ENCODE data around the gene CYBC1. TPM values are rescaled to one million over a fixed set of nuclear protein-coding genes. Genes with fewer than 3 reads are reported as not detected.
"Not testable (repeated sequence)": the region's sequence is repeated elsewhere in the genome, so short reads cannot be mapped to it uniquely, and the experiment has no call there.

The CYBC1 gene
- total RNA-seq, 3 donors from 2014 or later: 79.2 to 90.5 (median 81.0) TPM

DNA sequence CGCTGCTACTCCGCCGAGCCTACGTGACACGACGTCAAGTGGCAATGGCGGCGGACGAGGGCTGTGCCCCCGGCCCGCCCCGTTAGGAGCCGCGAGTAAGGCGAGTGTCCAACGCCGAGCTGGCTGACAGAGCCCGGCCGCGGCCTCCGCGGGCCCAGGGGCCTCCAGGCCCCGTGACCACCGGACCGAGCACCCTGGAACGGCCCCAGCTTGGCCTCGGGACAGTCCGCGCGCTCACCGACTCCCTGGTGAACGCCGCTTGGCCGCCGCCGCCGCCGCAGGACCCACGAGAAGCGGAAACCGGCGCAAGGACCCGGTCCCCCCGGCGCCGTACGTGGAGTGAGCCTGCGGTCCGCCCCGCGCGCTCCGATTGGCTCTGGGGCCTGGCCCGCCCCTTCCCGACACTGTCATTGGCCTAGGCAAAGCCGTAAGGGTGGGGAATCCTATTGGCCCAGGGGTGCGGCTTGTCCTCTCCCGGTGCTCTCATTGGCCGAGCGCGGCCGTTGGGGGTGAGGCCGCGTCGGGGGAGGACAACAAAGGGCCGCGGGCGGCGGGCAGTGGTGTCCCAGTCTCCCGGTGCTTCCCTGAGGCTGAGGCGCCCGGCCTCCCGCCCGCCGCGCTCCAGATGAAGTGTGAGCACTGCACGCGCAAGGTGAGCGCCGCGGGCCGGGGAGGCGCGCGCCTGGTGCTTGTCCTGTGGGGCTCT is 7.8 kb upstream of the CYBC1 start, which contains the start of gene NARF:
Gene NARF (plus strand): TSS at position 563 of the 706 bp plus-strand sequence. CDS start 63 bp downstream, at position 626.
- Histone ChIP-seq H3K4me3 (peak within 1 kb of the TSS; percentile 88), H3K4me1 (ENCODE audit: low read depth) (peaks cover 15% of the 10 kb centered on the region), H3K36me3 (ENCODE audit: low read depth) (no peaks in the 10 kb centered on the region), H3K9me3 (no peaks in the 10 kb centered on the region)
- peak; percentile 97 to 99 (median 97) for DNase-seq
- peak; percentile 97 for ATAC-seq
- TF ChIP-seq, protein P1, sequence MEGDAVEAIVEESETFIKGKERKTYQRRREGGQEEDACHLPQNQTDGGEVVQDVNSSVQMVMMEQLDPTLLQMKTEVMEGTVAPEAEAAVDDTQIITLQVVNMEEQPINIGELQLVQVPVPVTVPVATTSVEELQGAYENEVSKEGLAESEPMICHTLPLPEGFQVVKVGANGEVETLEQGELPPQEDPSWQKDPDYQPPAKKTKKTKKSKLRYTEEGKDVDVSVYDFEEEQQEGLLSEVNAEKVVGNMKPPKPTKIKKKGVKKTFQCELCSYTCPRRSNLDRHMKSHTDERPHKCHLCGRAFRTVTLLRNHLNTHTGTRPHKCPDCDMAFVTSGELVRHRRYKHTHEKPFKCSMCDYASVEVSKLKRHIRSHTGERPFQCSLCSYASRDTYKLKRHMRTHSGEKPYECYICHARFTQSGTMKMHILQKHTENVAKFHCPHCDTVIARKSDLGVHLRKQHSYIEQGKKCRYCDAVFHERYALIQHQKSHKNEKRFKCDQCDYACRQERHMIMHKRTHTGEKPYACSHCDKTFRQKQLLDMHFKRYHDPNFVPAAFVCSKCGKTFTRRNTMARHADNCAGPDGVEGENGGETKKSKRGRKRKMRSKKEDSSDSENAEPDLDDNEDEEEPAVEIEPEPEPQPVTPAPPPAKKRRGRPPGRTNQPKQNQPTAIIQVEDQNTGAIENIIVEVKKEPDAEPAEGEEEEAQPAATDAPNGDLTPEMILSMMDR (IDR thresholded peaks at IDR 0.05): no peak
- intact Hi-C loops (cut with DNase I, micrococcal nuclease): no loop called here

DNA sequence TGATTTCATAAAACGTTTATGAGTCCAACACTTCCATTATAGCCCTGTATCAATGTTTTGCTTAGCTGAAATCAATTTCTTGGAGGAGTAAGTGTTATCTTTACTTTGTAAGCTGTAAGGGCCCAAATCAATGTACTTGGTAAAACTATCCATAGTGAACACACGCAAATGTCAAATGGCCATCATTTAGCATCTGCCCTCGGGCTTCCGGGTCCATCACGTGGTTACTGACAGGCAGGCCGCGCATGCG is 7.3 kb upstream of the CYBC1 start:
- Histone ChIP-seq H3K4me3 (peak overlapping the region; percentile 88), H3K36me3 (ENCODE audit: low read depth) (no peaks in the 10 kb centered on the region), H3K9me3 (no peaks in the 10 kb centered on the region), H3K4me1 (ENCODE audit: low read depth) (peaks cover 15% of the 10 kb centered on the region)
- TF ChIP-seq, protein P1 (IDR thresholded peaks at IDR 0.05): no peak
- ATAC-seq (no peak), DNase-seq (no peak)
- intact Hi-C loops (cut with DNase I, micrococcal nuclease): no loop called here

DNA sequence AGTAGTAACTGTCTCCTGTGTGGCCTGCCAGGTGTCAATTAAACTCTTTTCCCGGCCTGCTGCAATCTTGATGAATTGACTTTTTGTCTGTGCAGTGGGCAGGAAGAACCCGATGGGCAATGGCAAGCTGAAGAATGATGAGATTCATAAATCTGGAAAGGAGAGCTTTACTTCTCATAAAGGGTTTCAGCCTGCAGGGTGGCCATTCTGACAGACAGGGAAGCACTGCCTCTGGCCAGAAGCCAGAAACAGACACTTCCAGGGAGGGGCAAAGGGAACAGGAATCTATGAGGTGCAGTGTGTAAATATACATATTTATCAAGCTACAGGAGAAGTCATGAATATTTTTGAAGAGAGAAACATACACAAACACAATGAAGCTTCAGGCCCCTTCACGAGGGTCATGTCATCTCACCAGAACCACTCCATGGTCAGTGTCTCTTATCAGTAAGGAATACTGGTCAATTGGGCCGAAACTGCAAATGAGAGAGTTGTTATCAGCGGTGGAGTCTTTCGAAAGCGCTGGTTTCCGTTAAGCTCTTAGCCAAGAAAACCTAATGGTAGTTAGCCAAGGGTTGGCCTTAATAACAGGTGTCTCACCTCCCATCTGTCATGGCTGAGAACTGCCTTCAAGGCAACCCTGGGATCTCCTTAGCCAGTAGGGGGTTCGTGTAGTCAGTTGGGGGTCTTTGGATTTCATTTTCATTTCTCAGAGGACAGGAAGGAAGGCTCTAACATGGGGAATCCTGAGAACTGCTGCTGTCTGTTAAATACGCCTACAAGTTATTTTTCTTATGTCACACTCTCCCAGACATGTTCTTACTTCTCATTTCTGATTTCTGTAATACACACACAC is 6.7 kb upstream of the CYBC1 start:
- DNase-seq (peak; percentile 57 to 73 (median 68)), ATAC-seq (no peak)
- TF ChIP-seq, protein P1 (IDR thresholded peaks at IDR 0.05): no peak
- Histone ChIP-seq H3K4me3 (no peak overlapping the region), H3K9me3 (no peaks in the 10 kb centered on the region), H3K4me1 (ENCODE audit: low read depth) (peaks cover 15% of the 10 kb centered on the region), H3K36me3 (ENCODE audit: low read depth) (no peaks in the 10 kb centered on the region)
- intact Hi-C loops (cut with DNase I, micrococcal nuclease): no loop called here

DNA sequence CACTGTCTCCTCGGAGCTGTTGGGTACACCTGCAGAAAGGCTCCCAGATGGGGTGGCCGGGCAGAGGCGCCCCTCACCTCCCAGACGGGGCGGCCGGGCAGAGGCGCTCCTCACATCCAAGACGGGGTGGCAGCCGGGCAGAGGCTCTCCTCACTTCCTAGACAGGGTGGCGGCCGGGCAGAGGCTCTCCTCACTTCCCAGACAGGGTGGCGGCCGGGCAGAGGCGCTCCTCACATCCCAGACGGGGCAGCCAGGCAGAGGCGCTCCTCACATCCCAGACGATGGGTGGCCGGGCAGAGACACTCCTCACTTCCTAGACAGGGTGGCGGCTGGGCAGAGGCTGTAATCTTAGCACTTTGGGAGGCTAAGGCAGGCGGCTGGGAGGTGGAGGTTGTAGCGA is 3.2 kb upstream of the CYBC1 start:
- intact Hi-C loops (cut with DNase I, micrococcal nuclease); DNase-seq; H3K36me3 ChIP-seq (ENCODE audit: low read depth); H3K9me3 ChIP-seq; H3K4me3 ChIP-seq; ATAC-seq: not testable (repeated sequence)
- H3K4me1 ChIP-seq (ENCODE audit: low read depth): peaks cover 11% of the 10 kb centered on the region

DNA sequence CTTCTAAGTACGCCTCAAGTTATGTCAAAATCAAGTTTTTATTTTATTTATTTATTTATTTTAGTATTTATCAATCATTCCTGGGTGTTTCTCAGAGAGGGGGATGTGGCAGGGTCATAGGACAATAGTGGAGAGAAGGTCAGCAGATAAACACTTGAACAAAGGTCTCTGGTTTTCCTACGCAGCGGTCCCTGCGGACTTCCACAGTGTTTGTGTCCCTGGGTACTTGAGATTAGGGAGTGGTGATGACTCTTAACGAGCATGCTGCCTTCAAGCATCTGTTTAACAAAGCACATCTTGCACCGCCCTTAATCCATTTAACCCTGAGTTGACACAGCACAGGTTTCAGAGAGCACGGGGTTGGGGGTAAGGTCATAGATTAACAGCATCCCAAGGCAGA is 2.6 kb upstream of the CYBC1 start:
- H3K9me3 ChIP-seq; intact Hi-C loops (cut with DNase I, micrococcal nuclease); ATAC-seq; DNase-seq; H3K4me3 ChIP-seq; H3K36me3 ChIP-seq (ENCODE audit: low read depth): not testable (repeated sequence)
- H3K4me1 ChIP-seq (ENCODE audit: low read depth): peaks cover 11% of the 10 kb centered on the region

DNA sequence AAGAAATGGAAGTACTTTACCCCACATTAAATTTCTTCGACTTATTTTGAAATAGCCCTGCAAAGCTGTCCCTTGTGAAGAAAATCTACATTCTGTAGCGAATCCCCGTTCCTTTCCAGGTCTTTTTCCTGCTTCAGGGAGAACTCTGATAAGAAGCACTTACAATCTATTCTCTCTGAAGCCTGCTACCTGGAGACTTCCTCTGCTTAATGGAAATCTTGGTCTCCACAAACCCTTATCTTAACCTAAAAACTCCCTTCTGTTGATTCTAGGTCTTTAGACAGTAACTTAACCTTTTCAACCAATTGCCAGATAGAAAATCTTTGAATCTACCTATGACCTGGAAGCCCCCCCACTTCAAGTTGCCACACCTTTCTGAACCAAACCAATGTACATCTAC is 1.6 kb upstream of the CYBC1 start:
- ATAC-seq (no peak), DNase-seq (no peak)
- TF ChIP-seq, protein P1 (IDR thresholded peaks at IDR 0.05): no peak
- Histone ChIP-seq H3K4me1 (ENCODE audit: low read depth) (peaks cover 5% of the 10 kb centered on the region), H3K4me3 (no peak overlapping the region), H3K36me3 (ENCODE audit: low read depth) (no peaks in the 10 kb centered on the region), H3K9me3 (no peaks in the 10 kb centered on the region)
- intact Hi-C loops (cut with DNase I, micrococcal nuclease): no loop called here

Data from mucosa of descending colon (tissue), 3 donors.